PC-3 (cell line): ENCODE measurements around the gene ATP6V1G1. TPM values are rescaled to one million over a fixed set of nuclear protein-coding genes. Genes with fewer than 3 reads are reported as not detected.

Source experiments
- ATAC-seq: fragments of 200-7000 bp; cut with Tn5 transposase; 2 replicates; pipeline ENCODE4 v1.9.1; 2020; ENCODE audit warnings: mild to moderate bottlenecking, moderate library complexity
- BruUV-seq: library from RNA; stranded (reverse); fragments of 400-500 nt; replicated peaks from 2 replicates; lab custom pipeline; 2021; lab: Mats Ljungman, UMichigan
- CTCF ChIA-PET: fragments of 300-600 bp; sonication (Branson Sonifier 250); formaldehyde crosslinking; loops from one replicate; lab custom pipeline; 2022; ENCODE audit warnings: antibody characterized with exemption; lab: Charles Lee
- POLR2A ChIA-PET: fragments of 300-600 bp; sonication (Branson Sonifier 250); formaldehyde crosslinking; loops from one replicate; lab custom pipeline; 2022; ENCODE audit warnings: antibody characterized with exemption; ENCODE audit not compliant: unreplicated experiment; lab: Charles Lee
- DNase-seq: peaks from one replicate; pipeline ENCODE4 v3.0.0-alpha.2; 2015
- H2AFZ ChIP-seq: fragments of 300-600 bp; sonication (generic); 2 replicates; pipeline ENCODE4 v1.6.0; 2016; ENCODE audit warnings: antibody characterized with exemption, low read length
- H3F3A ChIP-seq: fragments of 300-600 bp; sonication (generic); one replicate; pipeline ENCODE4 v1.6.0; 2017; ENCODE audit warnings: antibody characterized with exemption, low read length, control low read depth, mild to moderate bottlenecking; ENCODE audit not compliant: unreplicated experiment
- H3K27ac ChIP-seq: fragments of 300-600 bp; sonication (generic); 2 replicates; pipeline ENCODE4 v1.5.1; 2016; ENCODE audit warnings: mild to moderate bottlenecking, low read length
- H3K27me3 ChIP-seq: fragments of 300-600 bp; sonication (generic); 2 replicates; pipeline ENCODE4 v1.6.1; 2016; ENCODE audit warnings: low read length, mixed read lengths
- H3K36me3 ChIP-seq: fragments of 300-600 bp; sonication (generic); 2 replicates; pipeline ENCODE4 v1.6.1; 2016; ENCODE audit warnings: low read depth, mixed run types, low read length, mixed read lengths
- H3K4me1 ChIP-seq: fragments of 300-600 bp; sonication (generic); 2 replicates; pipeline ENCODE4 v1.5.1; 2016; ENCODE audit warnings: low read length; ENCODE audit not compliant: insufficient read depth
- H3K4me2 ChIP-seq: fragments of 300-600 bp; sonication (generic); 2 replicates; pipeline ENCODE4 v1.6.0; 2016; ENCODE audit warnings: low read length
- H3K4me3 ChIP-seq: fragments of 300-600 bp; sonication (generic); 2 replicates; pipeline ENCODE4 v1.5.1; 2016; ENCODE audit warnings: mild to moderate bottlenecking, low read length, mixed read lengths
- H3K79me2 ChIP-seq: fragments of 300-600 bp; sonication (generic); 2 replicates; pipeline ENCODE4 v1.6.1; 2017; ENCODE audit warnings: low read length, mixed read lengths
- H3K9ac ChIP-seq: fragments of 300-600 bp; sonication (generic); 2 replicates; pipeline ENCODE4 v1.6.0; 2016; ENCODE audit warnings: mild to moderate bottlenecking, low read length
- H3K9me2 ChIP-seq: fragments of 300-600 bp; sonication (generic); replicated peaks from 2 replicates; pipeline ENCODE4 v1.6.1; 2016; ENCODE audit warnings: mixed run types, low read length, mixed read lengths
- H3K9me3 ChIP-seq: fragments of 300-600 bp; sonication (generic); 2 replicates; pipeline ENCODE4 v1.6.1; 2016; ENCODE audit warnings: low read length, mixed read lengths
- H4K20me1 ChIP-seq: fragments of 300-600 bp; sonication (generic); 2 replicates; pipeline ENCODE4 v1.6.1; 2016; ENCODE audit warnings: low read length, mixed read lengths
- CTCF ChIP-seq: fragments of 300-600 bp; sonication (generic); conservative IDR thresholded peaks from 2 replicates; pipeline ENCODE4 v1.5.1; 2017; ENCODE audit warnings: antibody characterized with exemption, low read depth, mild to moderate bottlenecking, low read length
- EZH2 ChIP-seq: fragments of 300-600 bp; sonication (generic); IDR thresholded peaks from one replicate; pipeline ENCODE4 v1.6.1; 2017; ENCODE audit warnings: antibody characterized with exemption, mild to moderate bottlenecking, low read length; ENCODE audit not compliant: unreplicated experiment
- EZH2phosphoT487 ChIP-seq: fragments of 300-600 bp; sonication (generic); IDR thresholded peaks from 2 replicates; pipeline ENCODE4 v1.6.1; 2018; ENCODE audit warnings: mild to moderate bottlenecking, antibody characterized with exemption, low read length, borderline replicate concordance
- intact Hi-C: fragments of 100-400 bp; cut with micrococcal nuclease; formaldehyde crosslinking; loops from 2 replicates; pipeline ENCODE4 v1.9.0; 2023
- total RNA-seq: library from RNA; depleted of rRNA; stranded (reverse); fragments of >200 nt; gene quantifications from 2 replicates; pipeline ENCODE4 v1.2.3, GENCODE V29; 2014

ATP6V1G1 gene
- total RNA-seq, 1 experiment from 2014 or later = 126 TPM

- peak overlapping the region; percentile 70 for H3K27ac ChIP-seq
- no peak for ATAC-seq
- H3F3A ChIP-seq = no peaks in the 10 kb centered on the region
- peaks cover 17% of the 10 kb centered on the region for H3K36me3 ChIP-seq
- no peaks in the 10 kb centered on the region for H3K9me3 ChIP-seq
- peak overlapping the region; percentile 99 for H3K9ac ChIP-seq
- H3K27me3 ChIP-seq = no peaks in the 10 kb centered on the region
- peaks cover 20% of the 10 kb centered on the region for H3K4me1 ChIP-seq
- H3K4me2 ChIP-seq = peak overlapping the region; percentile 88
- H3K79me2 ChIP-seq = peaks cover 63% of the 10 kb centered on the region
- peaks cover 44% of the 10 kb centered on the region for H4K20me1 ChIP-seq
- peak overlapping the region; percentile 94 for H3K4me3 ChIP-seq
- BruUV-seq = no TSS peak
- no peaks in the 10 kb centered on the region for H3K9me2 ChIP-seq
- H2AFZ ChIP-seq = no peak overlapping the region
- peak; percentile 55 for DNase-seq
- intact Hi-C loops = loop anchor here (5.0 kb wide), 1 partner anchor 102 kb away; no protein-coding TSS in a partner anchor
- TF ChIP-seq EZH2 (no peak), EZH2phosphoT487 (no peak), CTCF (no peak)
- POLR2A ChIA-PET = no interaction called here
- CTCF ChIA-PET = no interaction called here
These were observed 1.3 kb downstream of the ATP6V1G1 start for GRCh38 chr9:114588651-114589526.

- peaks cover 20% of the 10 kb centered on the region for H3K4me1 ChIP-seq
- peaks cover 75% of the 10 kb centered on the region for H3K79me2 ChIP-seq
- H3K36me3 ChIP-seq = peaks cover 22% of the 10 kb centered on the region
- no peak for TF ChIP-seq EZH2phosphoT487
- TF ChIP-seq CTCF = no peak
- TF ChIP-seq EZH2 = no peak
- H3K27ac ChIP-seq = no peak overlapping the region
- H3K27me3 ChIP-seq = no peaks in the 10 kb centered on the region
- no TSS peak for BruUV-seq
- ChIA-PET POLR2A (no interaction called here), CTCF (no interaction called here)
- no peak overlapping the region for H3K9ac ChIP-seq
- H3K9me2 ChIP-seq = no peaks in the 10 kb centered on the region
- DNase-seq (no peak), ATAC-seq (no peak)
- peaks cover 44% of the 10 kb centered on the region for H4K20me1 ChIP-seq
- intact Hi-C loops = no loop called here
- no peak overlapping the region for H2AFZ ChIP-seq
- peak overlapping the region; percentile 88; the same call in 1 of the 2 replicates for H3K4me2 ChIP-seq
- no peaks in the 10 kb centered on the region for H3K9me3 ChIP-seq
- no peaks in the 10 kb centered on the region for H3F3A ChIP-seq
- no peak overlapping the region for H3K4me3 ChIP-seq
These were observed 2.8 kb downstream of the ATP6V1G1 start for GRCh38 chr9:114590328-114590727.
